ENCODE results near the gene HTRA3. TPM values are rescaled to one million over a fixed set of nuclear protein-coding genes. Genes with fewer than 3 reads are reported as not detected.

Gene HTRA3
- total RNA-seq, 1 experiment from 2014 or later, result 2.3 TPM

GRCh38 chr4:8291701-8292477 lies 22.3 kb downstream of the HTRA3 start:
- Mint-ChIP-seq H3K27me3 (ENCODE audit: low read depth) (no peaks in the 10 kb centered on the region), H3K36me3 (peaks cover 5% of the 10 kb centered on the region; the same call in 1 of the 2 replicates), H3K4me1 (no peaks in the 10 kb centered on the region), H3K9me3 (peaks cover 9% of the 10 kb centered on the region; the same call in 1 of the 2 replicates), H3K4me3 (no peak overlapping the region), H3K27ac (no peak overlapping the region)
- no peak for DNase-seq (ENCODE audit: low spot score)
- ChIA-PET POLR2A (no interaction called here), CTCF (interaction anchor here (1.4 to 2.8 kb wide), 6 partner anchors 15 to 315 kb away, joined by 3 to 14 read pairs (median 5); no protein-coding TSS in a partner anchor)
- no peak for TF ChIP-seq ZBTB21 (CRISPR knock-in tag; IDR thresholded peaks at IDR 0.05; ENCODE audit: borderline replicate concordance)
- TF ChIP-seq FOXP4 (CRISPR knock-in tag; IDR thresholded peaks at IDR 0.05), result no peak
- TF ChIP-seq RELA (CRISPR knock-in tag; IDR thresholded peaks at IDR 0.05; ENCODE audit: borderline replicate concordance), result no peak
- no peak for TF ChIP-seq ZNF416 (CRISPR knock-in tag; IDR thresholded peaks at IDR 0.05)
- no peak for TF ChIP-seq ELF4 (CRISPR knock-in tag; IDR thresholded peaks at IDR 0.05; ENCODE audit: low read depth)
- ATAC-seq, result no peak

DNA sequence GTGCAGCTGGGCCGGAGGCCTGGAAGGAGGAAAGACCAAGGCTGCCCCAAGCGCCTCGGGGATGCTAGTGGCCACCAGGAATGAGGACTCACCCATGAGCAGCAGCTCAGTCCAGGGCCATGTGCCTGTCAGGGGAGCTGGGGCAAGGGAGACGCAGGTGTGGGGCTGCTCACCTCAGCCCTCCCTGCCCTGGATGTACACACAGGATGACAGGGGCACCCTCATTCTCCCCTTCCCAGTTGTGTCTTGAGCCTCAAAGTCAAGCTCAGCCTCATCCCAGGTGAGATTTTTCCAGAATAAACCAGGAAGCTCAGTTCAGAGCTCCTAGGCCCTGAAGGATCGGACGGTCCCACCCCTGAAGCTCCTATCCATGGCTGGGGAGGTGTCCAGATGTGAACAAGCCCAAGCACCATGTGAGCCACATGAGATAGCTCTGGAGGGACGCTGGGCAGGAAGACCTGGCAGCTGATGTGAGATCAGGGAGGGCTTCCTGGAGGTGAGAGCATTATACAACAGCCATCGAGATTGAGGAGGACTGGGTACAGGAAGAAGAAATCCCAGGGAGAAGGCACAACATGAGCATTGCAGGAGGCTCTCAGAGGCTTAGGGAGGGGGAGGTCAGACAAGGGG lies 23.0 kb downstream of the HTRA3 start:
- H3K36me3 Mint-ChIP-seq, result peaks cover 5% of the 10 kb centered on the region; the same call in 1 of the 2 replicates
- H3K27ac Mint-ChIP-seq, result no peak overlapping the region
- no peaks in the 10 kb centered on the region for H3K27me3 Mint-ChIP-seq (ENCODE audit: low read depth)
- H3K4me1 Mint-ChIP-seq, result no peaks in the 10 kb centered on the region
- no peak for DNase-seq (ENCODE audit: low spot score)
- POLR2A ChIA-PET, result no interaction called here
- peaks cover 9% of the 10 kb centered on the region; the same call in 1 of the 2 replicates for H3K9me3 Mint-ChIP-seq
- no peak for ATAC-seq
- CTCF ChIA-PET, result interaction anchor here (1.4 to 2.8 kb wide), 2 partner anchors 116 to 118 kb away, joined by 3 to 9 read pairs; no protein-coding TSS in a partner anchor
- H3K4me3 Mint-ChIP-seq, result no peak overlapping the region
- TF ChIP-seq ATF2 (CRISPR knock-in tag; IDR thresholded peaks at IDR 0.05; ENCODE audit: borderline replicate concordance, low read depth) (no peak), FOXP1 (CRISPR knock-in tag; IDR thresholded peaks at IDR 0.05; ENCODE audit: borderline replicate concordance) (no peak), NFYB (CRISPR knock-in tag; conservative IDR thresholded peaks at IDR 0.05; ENCODE audit: low read depth) (no peak), AFF4 (CRISPR knock-in tag; IDR thresholded peaks at IDR 0.05; ENCODE audit: borderline replicate concordance) (no peak), IRF1 (CRISPR knock-in tag; IDR thresholded peaks at IDR 0.05) (no peak), ZNF416 (CRISPR knock-in tag; IDR thresholded peaks at IDR 0.05) (no peak), TCF7 (CRISPR knock-in tag; IDR thresholded peaks at IDR 0.05; ENCODE audit: low read depth) (no peak), ARID4B (CRISPR knock-in tag; IDR thresholded peaks at IDR 0.05; ENCODE audit: borderline replicate concordance) (no peak), GABPB1 (CRISPR knock-in tag; IDR thresholded peaks at IDR 0.05) (no peak)
- TF ChIP-seq, protein P1, sequence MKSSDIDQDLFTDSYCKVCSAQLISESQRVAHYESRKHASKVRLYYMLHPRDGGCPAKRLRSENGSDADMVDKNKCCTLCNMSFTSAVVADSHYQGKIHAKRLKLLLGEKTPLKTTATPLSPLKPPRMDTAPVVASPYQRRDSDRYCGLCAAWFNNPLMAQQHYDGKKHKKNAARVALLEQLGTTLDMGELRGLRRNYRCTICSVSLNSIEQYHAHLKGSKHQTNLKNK (CRISPR knock-in tag; IDR thresholded peaks at IDR 0.05), result no peak
- TF ChIP-seq, protein P2, sequence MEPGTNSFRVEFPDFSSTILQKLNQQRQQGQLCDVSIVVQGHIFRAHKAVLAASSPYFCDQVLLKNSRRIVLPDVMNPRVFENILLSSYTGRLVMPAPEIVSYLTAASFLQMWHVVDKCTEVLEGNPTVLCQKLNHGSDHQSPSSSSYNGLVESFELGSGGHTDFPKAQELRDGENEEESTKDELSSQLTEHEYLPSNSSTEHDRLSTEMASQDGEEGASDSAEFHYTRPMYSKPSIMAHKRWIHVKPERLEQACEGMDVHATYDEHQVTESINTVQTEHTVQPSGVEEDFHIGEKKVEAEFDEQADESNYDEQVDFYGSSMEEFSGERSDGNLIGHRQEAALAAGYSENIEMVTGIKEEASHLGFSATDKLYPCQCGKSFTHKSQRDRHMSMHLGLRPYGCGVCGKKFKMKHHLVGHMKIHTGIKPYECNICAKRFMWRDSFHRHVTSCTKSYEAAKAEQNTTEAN (CRISPR knock-in tag; IDR thresholded peaks at IDR 0.05), result no peak
